Measurements from ENCODE around the gene PALLD.
"Not testable (repeated sequence)": the region's sequence is repeated elsewhere in the genome, so short reads cannot be mapped to it uniquely, and the experiment has no call there.

The PALLD gene

DNA sequence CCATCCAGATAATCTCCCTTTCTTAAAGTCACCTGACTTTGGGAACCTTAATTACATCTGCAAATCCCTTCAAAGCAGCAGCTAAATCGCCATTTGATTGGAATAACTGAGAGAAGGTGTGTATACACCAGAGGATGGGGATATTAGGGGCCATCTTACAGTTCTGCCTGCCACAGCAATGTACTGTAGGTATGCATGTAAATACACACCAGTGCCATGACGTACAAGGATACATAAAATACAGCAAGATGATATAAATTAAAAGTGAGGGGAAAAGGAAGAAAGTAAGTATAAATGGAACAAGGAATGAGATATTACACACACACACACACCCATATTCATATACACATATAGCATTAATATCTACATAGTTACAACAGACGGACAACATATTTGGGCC, 432.0 kb downstream of the PALLD start:
- in situ Hi-C loops (cut with HindIII; ENCODE audit: low pct_unique_long_range_greater_than_20kb, low sequenced_read_pairs) = no loop called here
- DNase-seq (ENCODE audit: low read depth in 1 of 2, low spot score in 1 of 2) = no peak
- no peak for TF ChIP-seq JUND (IDR thresholded peaks at IDR 0.05; ENCODE audit: low read depth)

DNA sequence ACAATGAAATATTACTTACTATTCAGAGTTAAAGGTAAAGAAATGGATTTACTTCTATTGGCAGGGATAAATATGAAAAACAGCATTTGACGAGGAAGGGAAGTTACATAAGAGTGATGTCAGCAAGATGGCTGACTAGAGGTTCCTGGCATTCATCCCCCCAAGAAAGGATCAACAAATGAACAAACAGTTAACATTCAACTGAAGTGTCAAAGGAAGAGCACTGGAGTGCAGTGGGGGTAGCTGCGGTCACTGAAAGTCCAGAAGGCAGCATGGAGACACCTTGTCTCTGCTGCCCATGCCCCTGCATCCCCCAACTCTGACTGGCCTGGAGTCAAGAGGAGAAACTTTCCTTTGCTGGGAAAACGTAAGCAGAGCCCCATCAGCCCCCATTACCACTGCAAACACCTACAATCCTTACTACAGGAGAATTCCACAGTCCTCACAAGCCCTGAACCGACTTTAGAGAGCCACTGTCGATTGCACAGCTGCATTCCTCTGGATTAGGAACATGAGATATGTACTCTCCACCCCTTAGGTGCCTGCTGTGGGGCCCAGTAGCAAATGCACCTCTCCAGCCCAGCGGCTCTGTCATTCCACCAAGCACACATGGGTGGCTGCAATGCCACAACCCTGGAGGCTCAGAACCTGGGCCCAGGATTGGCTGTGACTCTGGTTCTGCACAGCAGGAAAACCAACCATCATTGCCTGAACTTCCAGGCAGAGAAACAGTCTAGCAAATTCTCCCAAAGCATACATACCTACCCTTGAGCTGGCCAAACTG, 433.8 kb downstream of the PALLD start:
- TF ChIP-seq JUND (IDR thresholded peaks at IDR 0.05; ENCODE audit: low read depth) = no peak
- no peak for DNase-seq (ENCODE audit: low read depth in 1 of 2, low spot score in 1 of 2)
- in situ Hi-C loops (cut with HindIII; ENCODE audit: low pct_unique_long_range_greater_than_20kb, low sequenced_read_pairs) = no loop called here

DNA sequence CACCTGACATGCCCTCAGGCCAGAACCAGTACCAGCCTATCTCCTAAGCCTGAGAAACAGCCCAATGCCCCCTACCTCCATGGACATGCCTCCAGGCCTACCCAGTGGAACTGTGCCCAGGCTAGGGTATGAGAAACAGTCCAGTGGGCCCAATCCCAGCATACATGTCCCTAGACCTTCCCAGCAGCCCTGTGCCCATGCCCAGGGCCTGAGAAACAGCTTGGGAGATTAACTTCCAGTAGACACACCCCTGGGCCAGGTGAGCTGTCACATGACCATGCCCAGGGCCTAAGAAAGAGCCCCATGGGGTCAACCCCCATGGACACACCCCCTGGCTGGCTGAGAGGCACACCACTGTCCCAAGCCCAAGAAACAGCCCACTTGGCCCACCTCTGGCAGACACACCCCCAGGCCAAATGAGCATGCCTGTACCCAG, 434.4 kb downstream of the PALLD start:
- no peak for DNase-seq (ENCODE audit: low read depth in 1 of 2, low spot score in 1 of 2)
- in situ Hi-C loops (cut with HindIII; ENCODE audit: low pct_unique_long_range_greater_than_20kb, low sequenced_read_pairs) = no loop called here
- no peak for TF ChIP-seq JUND (IDR thresholded peaks at IDR 0.05; ENCODE audit: low read depth)

DNA sequence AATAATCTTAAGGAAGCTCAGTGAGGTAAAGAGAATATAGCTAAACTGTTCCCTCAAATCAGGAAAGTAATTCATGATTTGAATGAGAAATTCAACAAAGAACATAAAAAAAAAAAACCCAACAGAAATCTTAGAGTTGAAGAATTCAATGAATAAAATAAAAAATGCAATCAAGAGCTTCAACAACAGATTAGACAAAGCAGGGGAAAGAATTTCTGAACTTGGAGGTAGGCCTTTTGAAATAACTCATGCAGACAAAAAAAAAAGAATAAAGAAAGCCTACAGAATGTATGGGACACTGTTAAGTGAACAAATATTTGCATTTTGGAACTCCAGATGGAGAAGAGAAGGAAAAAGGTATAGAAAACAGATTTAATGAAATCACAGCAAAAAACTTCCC, 435.3 kb downstream of the PALLD start:
- in situ Hi-C loops (cut with HindIII; ENCODE audit: low pct_unique_long_range_greater_than_20kb, low sequenced_read_pairs) = no loop called here
- no peak for DNase-seq (ENCODE audit: low read depth in 1 of 2, low spot score in 1 of 2)
- no peak for TF ChIP-seq JUND (IDR thresholded peaks at IDR 0.05; ENCODE audit: low read depth)

DNA sequence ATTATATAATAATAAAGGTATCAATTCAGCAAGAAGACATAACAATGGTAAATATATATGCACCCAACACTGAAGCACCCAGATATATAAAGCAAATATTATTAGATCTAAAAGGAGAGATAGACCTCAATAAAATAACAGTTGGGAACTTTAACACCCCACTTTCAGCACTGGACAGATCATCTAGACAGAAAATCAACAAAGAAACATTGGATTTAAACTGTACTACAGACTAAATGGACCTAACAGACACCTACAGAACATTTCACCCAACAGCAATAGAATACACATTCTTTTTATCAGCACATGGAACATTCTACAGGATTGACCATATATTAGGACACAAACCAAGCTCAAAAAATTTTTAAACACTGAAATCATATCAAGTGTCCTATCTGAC, 436.6 kb downstream of the PALLD start:
- no peak for TF ChIP-seq JUND (IDR thresholded peaks at IDR 0.05; ENCODE audit: low read depth)
- no peak for DNase-seq (ENCODE audit: low read depth in 1 of 2, low spot score in 1 of 2)
- in situ Hi-C loops (cut with HindIII; ENCODE audit: low pct_unique_long_range_greater_than_20kb, low sequenced_read_pairs) = no loop called here

DNA sequence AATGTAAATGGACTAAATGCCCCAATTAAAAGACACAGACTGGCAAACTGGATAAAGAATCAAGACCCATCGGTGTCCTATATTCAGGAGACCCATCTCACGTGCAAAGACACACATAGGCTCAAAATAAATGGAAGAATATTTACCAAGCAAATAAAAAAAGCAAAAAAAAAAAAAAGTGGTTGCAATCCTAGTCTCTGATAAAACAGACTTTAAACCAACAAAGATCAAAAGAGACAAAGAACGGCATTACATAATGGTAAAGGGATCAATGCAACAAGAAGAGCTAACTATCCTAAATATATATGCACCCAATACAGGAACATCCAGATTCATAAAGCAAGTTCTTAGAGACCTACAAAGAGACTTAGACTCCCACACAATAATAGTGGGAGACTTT, 440.6 kb downstream of the PALLD start:
- DNase-seq (ENCODE audit: low read depth in 1 of 2, low spot score in 1 of 2); in situ Hi-C loops (cut with HindIII; ENCODE audit: low pct_unique_long_range_greater_than_20kb, low sequenced_read_pairs): not testable (repeated sequence)

DNA sequence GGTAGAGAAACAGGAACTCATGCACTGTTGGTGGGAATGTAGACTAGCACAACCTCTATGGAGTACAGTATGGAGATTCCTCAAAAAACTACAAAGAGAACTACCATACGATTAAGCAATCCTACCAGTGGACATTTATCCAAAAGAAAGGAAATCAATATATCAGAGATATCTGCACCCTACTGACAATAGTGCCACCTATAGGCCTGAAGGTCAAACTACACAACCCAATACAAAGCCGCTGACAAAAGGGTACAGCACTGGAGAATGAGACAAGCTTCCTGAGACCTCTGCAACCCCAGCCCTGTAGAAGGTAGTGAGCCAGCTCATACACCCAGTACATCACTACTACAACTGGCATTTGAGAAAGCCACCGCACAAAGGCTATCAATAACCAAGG, 446.1 kb downstream of the PALLD start:
- in situ Hi-C loops (cut with HindIII; ENCODE audit: low pct_unique_long_range_greater_than_20kb, low sequenced_read_pairs) = no loop called here
- peak in 1 of 2 experiments; percentile 25 for DNase-seq (ENCODE audit: low read depth in 1 of 2, low spot score in 1 of 2)
- TF ChIP-seq JUND (IDR thresholded peaks at IDR 0.05; ENCODE audit: low read depth) = no peak

DNA sequence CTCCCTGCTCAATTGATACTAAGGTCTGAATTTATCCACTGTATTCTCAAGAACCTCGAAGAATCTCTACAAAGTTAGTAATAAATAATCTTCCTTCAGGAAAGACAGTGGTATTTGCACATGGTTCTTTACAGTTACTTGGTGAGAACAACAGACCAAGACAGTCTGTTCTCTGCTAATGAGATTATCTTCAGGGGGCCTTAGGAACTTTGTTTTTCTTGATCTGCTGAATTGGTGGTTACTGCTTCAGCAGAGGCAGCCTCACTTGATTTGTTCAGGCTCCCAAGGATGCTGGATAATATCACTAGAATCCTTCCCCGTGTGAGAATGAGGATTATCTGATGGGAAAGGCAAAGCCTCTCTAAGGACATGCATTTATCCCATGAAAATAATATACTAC, 448.4 kb downstream of the PALLD start:
- DNase-seq (ENCODE audit: low read depth in 1 of 2, low spot score in 1 of 2) = no peak
- in situ Hi-C loops (cut with HindIII; ENCODE audit: low pct_unique_long_range_greater_than_20kb, low sequenced_read_pairs) = no loop called here

DNA sequence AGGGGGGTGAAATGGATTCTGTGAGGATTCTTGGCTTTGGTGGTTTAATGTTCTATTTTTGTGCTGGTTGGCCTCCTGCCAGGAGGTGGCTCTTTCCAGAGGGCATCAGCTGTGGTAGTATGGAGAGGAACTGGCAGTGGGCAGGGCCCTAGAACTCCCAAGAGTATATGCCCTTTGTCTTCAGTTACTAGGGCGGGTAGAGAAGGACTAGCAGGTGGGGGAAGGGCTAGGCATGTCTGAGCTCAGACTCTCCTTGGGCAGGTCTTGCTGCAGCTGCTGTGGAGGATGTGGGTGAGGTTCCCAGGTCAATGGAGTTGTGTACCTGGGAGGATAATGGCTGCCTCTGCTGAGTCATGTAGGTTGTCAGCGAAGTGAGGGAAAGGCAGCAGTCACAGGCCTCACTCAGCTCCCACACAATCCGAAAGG, 456.0 kb downstream of the PALLD start:
- in situ Hi-C loops (cut with HindIII; ENCODE audit: low pct_unique_long_range_greater_than_20kb, low sequenced_read_pairs) = not testable (repeated sequence)

More for the DNA sequence above, 448.4 kb downstream of the PALLD start:
- no peak for TF ChIP-seq JUND (IDR thresholded peaks at IDR 0.05; ENCODE audit: low read depth)

DNA sequence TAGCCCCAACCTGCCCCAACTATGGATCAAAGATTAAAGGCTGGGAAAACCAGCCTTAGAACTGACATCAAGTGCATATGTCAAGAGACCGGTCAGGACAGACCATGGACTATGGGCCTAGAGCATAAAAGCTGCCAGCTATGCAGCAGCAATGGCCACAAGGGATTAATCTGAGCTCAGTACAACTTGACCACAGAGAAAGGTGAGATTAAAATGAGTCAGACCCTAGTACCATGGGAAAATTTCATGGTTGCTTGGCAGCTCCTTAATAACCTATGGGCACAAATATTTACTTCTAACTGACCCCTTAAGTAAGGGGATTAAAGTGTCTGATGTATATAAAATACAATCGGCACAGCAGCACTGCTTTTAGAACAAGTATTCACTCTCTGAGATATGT, 458.8 kb downstream of the PALLD start:
- in situ Hi-C loops (cut with HindIII; ENCODE audit: low pct_unique_long_range_greater_than_20kb, low sequenced_read_pairs) = no loop called here
- no peak for TF ChIP-seq JUND (IDR thresholded peaks at IDR 0.05; ENCODE audit: low read depth)
- no peak for DNase-seq (ENCODE audit: low read depth in 1 of 2, low spot score in 1 of 2)

More for the DNA sequence above, 456.0 kb downstream of the PALLD start:
- not testable (repeated sequence) for DNase-seq (ENCODE audit: low read depth in 1 of 2, low spot score in 1 of 2)

DNA sequence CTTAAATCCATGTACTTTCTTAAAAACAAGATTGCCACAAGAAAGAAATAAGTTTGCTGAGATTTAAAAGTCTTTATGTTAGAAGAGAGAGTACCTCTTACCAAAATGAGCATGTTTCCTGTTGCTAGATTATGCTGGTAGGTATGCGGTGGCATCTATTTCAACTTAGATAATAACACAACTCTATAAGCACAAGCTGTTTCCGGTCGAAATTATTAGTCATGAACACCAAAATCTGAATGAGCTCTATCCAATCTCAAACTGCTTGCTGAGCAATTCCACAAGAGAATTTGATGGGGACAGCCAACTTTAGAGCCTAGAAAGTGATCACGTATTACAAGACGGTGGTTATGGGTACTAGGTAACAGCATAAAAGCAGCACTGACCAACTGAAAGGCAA, 463.9 kb downstream of the PALLD start:
- DNase-seq (ENCODE audit: low read depth in 1 of 2, low spot score in 1 of 2) = no peak
- in situ Hi-C loops (cut with HindIII; ENCODE audit: low pct_unique_long_range_greater_than_20kb, low sequenced_read_pairs) = no loop called here
- TF ChIP-seq JUND (IDR thresholded peaks at IDR 0.05; ENCODE audit: low read depth) = no peak

DNA sequence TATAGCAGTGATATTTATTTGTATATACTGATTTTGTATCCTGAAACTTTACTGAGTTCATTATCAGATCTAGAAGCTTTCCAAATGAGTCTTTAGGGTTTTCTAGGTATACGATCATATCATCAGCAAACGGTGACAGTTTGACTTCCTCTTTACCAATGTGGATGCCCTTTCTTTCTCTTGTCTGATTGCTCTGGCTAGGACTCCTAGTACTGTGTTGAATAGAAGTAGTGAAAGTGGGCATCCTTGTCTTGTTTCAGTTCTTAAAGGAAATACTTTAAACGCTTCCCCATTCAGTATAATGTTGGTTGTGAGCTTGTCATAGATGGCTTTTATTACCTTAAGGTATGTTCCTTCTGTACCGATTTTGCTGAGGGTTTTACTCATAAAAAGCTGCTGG, 475.7 kb downstream of the PALLD start:
- in situ Hi-C loops (cut with HindIII; ENCODE audit: low pct_unique_long_range_greater_than_20kb, low sequenced_read_pairs) = no loop called here
- no peak for TF ChIP-seq JUND (IDR thresholded peaks at IDR 0.05; ENCODE audit: low read depth)
- no peak for DNase-seq (ENCODE audit: low read depth in 1 of 2, low spot score in 1 of 2)
